Sigmoid colon (tissue), 7 donors: ENCODE measurements around the gene ECT2L. TPM values are rescaled to one million over a fixed set of nuclear protein-coding genes. Genes with fewer than 3 reads are reported as not detected.
A peak's percentile ranks its signal among the peaks of the same experiment; 100 is the strongest.

Source experiments
- DNase-seq: peaks from one replicate; pipeline ENCODE4 v3.0.0-alpha.2; 2019
- H3K27ac ChIP-seq, 4 donors: fragments of 200-600 bp; sonication (generic); one replicate each; pipeline ENCODE4 v1.5.1; 2016 to 2019; ENCODE audit warnings: mild to moderate bottlenecking in 1 of 4
- H3K27me3 ChIP-seq, 3 donors: fragments of 200-600 bp; sonication (generic); one replicate each; pipeline ENCODE4 v1.5.1; 2019; ENCODE audit warnings: mild to moderate bottlenecking in 1 of 3
- H3K36me3 ChIP-seq, 4 donors: fragments of 200-600 bp; sonication (generic); one replicate each; pipeline ENCODE4 v1.5.1; 2016 to 2019
- H3K4me1 ChIP-seq, 4 donors: fragments of 200-600 bp; sonication (generic); one replicate each; pipeline ENCODE4 v1.5.1; 2017 to 2019
- H3K4me3 ChIP-seq, 4 donors: fragments of 200-600 bp; sonication (generic); one replicate each; pipeline ENCODE4 v1.5.1; 2017 to 2019; ENCODE audit warnings: mild to moderate bottlenecking in 2 of 4, moderate library complexity in 1 of 4
- H3K9me3 ChIP-seq, 4 donors: fragments of 200-600 bp in 3 of 4; sonication (generic) in 3 of 4; one replicate each; pipeline versions ENCODE4 v1.5.1 to v1.6.1; 2013 to 2019
- EP300 ChIP-seq, 4 donors: sonication (generic); formaldehyde crosslinking; IDR thresholded peaks; one replicate each; pipeline ENCODE4 v1.6.1; 2017; ENCODE audit warnings: antibody characterized with exemption in 4 of 4
- POLR2A ChIP-seq, 2 donors: fragments of 450-650 bp; IDR thresholded peaks; one replicate each; pipeline ENCODE4 v1.6.1; 2016; ENCODE audit warnings: antibody characterized with exemption in 2 of 2, mild to moderate bottlenecking in 2 of 2, moderate library complexity in 2 of 2
- POLR2AphosphoS5 ChIP-seq, 4 donors: sonication (generic); formaldehyde crosslinking; IDR thresholded peaks; one replicate each; pipeline ENCODE4 v1.6.1; 2017; ENCODE audit warnings: antibody characterized with exemption in 4 of 4
- WGBS, 2 donors: extraction: QIAGEN DNeasy Blood & Tissue Kit; methylation state at CpG; one replicate each; pipeline ENCODE4 v1.1.7; 2013; 5-methylcytosine and 5-hydroxymethylcytosine counted together
- intact Hi-C: fragments of 100-400 bp; cut with DNase I; formaldehyde crosslinking; loops from one replicate; pipeline ENCODE4 v1.15.1; 2023
- polyA plus RNA-seq, 3 donors: library from polyadenylated mRNA; stranded (reverse); fragments of 200-250 nt; gene quantifications; one replicate each; pipeline ENCODE4 v1.2.3, GENCODE V29; 2013
- total RNA-seq, 4 donors: library from RNA; depleted of rRNA; stranded (reverse); fragments of >200 nt; gene quantifications; one replicate each; pipeline ENCODE4 v1.1.0, GENCODE V29; 2016
- TF ChIP-seq, protein P1 (sequence below), 4 experiments: fragments of 450-650 bp in 3 of 4; fragments of 200-600 bp in 1 of 4; IDR thresholded peaks; one replicate each; pipeline ENCODE4 v1.5.1; 2016 to 2019; ENCODE audit warnings: antibody characterized with exemption in 4 of 4, mild to moderate bottlenecking in 3 of 4, moderate library complexity in 2 of 4
- donor health status: healthy with polysubstance abuse.
- donor health status: Bipolar disorder and iron deficiency.
- donor health status: healthy.

Gene ECT2L
- total and polyA plus RNA-seq, 7 donors: 0.04 TPM; not detected in 6

DNA sequence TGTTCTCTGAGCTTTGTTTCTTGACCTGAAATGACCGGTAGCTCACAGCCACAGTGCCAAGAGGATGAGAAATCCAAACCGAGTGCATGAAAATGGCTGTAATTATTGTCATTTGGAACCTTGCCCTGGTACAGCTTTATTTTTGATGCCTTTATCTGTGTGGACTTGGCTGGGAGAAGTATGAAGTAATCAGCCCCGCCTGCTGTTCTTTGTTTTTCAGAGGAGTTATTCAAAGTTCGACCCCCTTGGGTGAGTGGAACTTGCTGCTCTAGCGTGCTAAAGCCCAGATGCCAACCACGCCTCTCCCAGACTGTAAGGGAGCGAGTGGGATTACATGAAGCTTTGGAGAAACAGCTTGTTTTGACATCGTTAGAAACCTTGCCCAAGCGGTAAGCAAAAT, 48.3 kb downstream of the ECT2L start:
- Histone ChIP-seq H3K36me3 (no peaks in the 10 kb centered on the region), H3K4me1 (peaks cover 0 to 9% (median 3%) of the 10 kb centered on the region in 4 donors), H3K27ac (peak overlapping the region in 2 of 4 donors; percentile 10 to 15), H3K9me3 (no peaks in the 10 kb centered on the region), H3K27me3 (no peaks in the 10 kb centered on the region), H3K4me3 (no peak overlapping the region)
- no peak for TF ChIP-seq POLR2A (IDR thresholded peaks at IDR 0.05)
- TF ChIP-seq EP300 (IDR thresholded peaks at IDR 0.05): no peak
- TF ChIP-seq POLR2AphosphoS5 (IDR thresholded peaks at IDR 0.05): no peak
- TF ChIP-seq, protein P1, sequence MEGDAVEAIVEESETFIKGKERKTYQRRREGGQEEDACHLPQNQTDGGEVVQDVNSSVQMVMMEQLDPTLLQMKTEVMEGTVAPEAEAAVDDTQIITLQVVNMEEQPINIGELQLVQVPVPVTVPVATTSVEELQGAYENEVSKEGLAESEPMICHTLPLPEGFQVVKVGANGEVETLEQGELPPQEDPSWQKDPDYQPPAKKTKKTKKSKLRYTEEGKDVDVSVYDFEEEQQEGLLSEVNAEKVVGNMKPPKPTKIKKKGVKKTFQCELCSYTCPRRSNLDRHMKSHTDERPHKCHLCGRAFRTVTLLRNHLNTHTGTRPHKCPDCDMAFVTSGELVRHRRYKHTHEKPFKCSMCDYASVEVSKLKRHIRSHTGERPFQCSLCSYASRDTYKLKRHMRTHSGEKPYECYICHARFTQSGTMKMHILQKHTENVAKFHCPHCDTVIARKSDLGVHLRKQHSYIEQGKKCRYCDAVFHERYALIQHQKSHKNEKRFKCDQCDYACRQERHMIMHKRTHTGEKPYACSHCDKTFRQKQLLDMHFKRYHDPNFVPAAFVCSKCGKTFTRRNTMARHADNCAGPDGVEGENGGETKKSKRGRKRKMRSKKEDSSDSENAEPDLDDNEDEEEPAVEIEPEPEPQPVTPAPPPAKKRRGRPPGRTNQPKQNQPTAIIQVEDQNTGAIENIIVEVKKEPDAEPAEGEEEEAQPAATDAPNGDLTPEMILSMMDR (IDR thresholded peaks at IDR 0.05): no peak
- intact Hi-C loops: no loop called here
- WGBS, 2 donors: 34 to 66% methylated on average over 9 of the region's 9 CpGs
- DNase-seq: no peak

DNA sequence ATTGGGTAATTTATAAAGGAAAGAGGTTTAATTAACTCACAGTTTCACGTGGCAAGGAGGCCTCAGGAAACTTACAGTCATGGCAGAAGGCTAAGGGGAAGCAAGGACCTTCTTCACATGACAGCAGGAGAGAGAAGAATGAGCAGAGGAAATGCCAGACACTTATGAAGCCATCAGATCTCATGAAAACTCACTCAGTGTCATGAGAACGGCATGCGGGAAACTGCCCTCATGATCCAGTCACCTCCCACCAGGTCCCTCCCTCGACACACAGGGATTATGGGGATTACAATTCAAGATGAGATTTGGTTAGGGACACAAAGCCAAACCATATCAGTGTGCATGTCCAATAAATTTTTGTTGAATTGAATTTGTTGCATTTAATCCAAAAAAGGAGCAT, 52.0 kb downstream of the ECT2L start:
- no peak for TF ChIP-seq POLR2A (IDR thresholded peaks at IDR 0.05)
- no peak for TF ChIP-seq EP300 (IDR thresholded peaks at IDR 0.05)
- TF ChIP-seq, protein P1 (IDR thresholded peaks at IDR 0.05): no peak
- no peak for TF ChIP-seq POLR2AphosphoS5 (IDR thresholded peaks at IDR 0.05)
- no peak overlapping the region for H3K27ac ChIP-seq
- intact Hi-C loops: no loop called here
- peaks cover 0 to 9% (median 3%) of the 10 kb centered on the region in 4 donors for H3K4me1 ChIP-seq
- H3K36me3 ChIP-seq: no peaks in the 10 kb centered on the region
- no peaks in the 10 kb centered on the region for H3K27me3 ChIP-seq
- no peak overlapping the region for H3K4me3 ChIP-seq
- H3K9me3 ChIP-seq: no peaks in the 10 kb centered on the region
- no peak for DNase-seq
- 85 to 87% methylated on average over 4 of the region's 4 CpGs for WGBS, 2 donors

DNA sequence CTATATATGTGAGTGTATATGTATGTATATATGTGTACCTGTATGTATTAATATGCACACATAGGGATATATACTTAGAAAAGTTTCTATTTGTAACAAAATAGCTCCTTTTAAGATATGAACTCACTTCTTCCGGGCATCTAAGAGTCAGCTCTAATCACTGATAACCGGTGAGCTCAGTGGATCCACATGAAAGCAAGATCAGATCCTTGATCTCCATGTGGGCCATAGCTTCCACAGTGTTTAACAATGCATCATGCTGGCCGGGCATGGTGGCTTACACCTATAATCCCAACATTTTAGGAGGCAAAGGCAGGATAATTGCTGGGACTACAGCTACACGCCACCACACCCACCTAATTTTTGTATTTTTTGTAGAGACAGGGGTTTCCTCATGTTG, 52.6 kb downstream of the ECT2L start:
- intact Hi-C loops: no loop called here
- DNase-seq: no peak
- 91 to 94% methylated on average over 4 of the region's 4 CpGs for WGBS, 2 donors

DNA sequence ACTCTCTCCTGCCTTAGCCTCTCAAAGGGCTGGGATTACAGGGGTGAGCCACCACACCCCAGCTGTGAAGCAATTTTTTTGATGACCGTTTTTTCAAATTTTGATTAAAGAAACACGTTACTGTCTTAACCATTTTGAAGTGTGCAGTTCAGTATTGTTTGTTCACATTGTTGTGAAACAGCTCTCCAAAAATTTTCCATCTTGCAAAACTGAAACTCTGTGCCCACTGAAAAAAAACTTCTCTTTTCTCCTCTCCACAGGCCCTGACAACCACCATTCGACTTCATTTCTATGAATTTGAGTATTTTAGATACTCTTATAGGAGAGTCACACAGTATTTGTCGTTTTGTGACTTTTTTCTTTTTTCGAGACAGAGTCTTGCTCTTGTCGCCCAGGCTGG, 53.9 kb downstream of the ECT2L start:
- no peaks in the 10 kb centered on the region for H3K36me3 ChIP-seq
- no peak for DNase-seq
- H3K27ac ChIP-seq: no peak overlapping the region
- no peak for TF ChIP-seq POLR2A (IDR thresholded peaks at IDR 0.05)
- TF ChIP-seq EP300 (IDR thresholded peaks at IDR 0.05): no peak
- TF ChIP-seq POLR2AphosphoS5 (IDR thresholded peaks at IDR 0.05): no peak
- TF ChIP-seq, protein P1 (IDR thresholded peaks at IDR 0.05): no peak
- 91 to 92% methylated on average over 6 of the region's 6 CpGs for WGBS, 2 donors
- H3K9me3 ChIP-seq: no peaks in the 10 kb centered on the region
- no peaks in the 10 kb centered on the region for H3K4me1 ChIP-seq
- H3K27me3 ChIP-seq: no peaks in the 10 kb centered on the region
- intact Hi-C loops: no loop called here
- H3K4me3 ChIP-seq: no peak overlapping the region

More for the DNA sequence above, 52.6 kb downstream of the ECT2L start:
- peaks cover 0 to 9% (median 3%) of the 10 kb centered on the region in 4 donors for H3K4me1 ChIP-seq
- H3K27me3 ChIP-seq: no peaks in the 10 kb centered on the region
- H3K27ac ChIP-seq: no peak overlapping the region
- TF ChIP-seq EP300 (IDR thresholded peaks at IDR 0.05) (no peak), POLR2A (IDR thresholded peaks at IDR 0.05) (no peak), POLR2AphosphoS5 (IDR thresholded peaks at IDR 0.05) (no peak)
- TF ChIP-seq, protein P1 (IDR thresholded peaks at IDR 0.05): no peak
- H3K36me3 ChIP-seq: no peaks in the 10 kb centered on the region
- H3K4me3 ChIP-seq: no peak overlapping the region
- H3K9me3 ChIP-seq: no peaks in the 10 kb centered on the region

DNA sequence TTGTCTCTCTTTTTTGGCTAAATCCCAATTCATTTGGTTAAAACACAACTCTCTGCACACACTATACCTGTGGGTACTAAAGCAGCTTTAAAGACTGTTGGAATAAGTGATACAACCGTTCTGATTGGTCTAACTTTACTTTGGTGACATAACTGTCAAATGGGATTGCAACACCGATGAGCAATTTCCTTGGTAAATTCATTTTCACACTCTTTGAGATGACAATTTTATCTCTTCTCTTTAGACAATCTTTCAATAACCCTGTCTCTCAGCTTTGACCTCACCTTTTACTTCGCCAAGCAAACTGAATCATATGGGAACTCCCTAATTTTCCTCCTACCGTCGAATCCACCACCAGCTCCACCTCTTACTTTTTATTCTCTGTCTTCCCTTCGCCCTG, 60.8 kb downstream of the ECT2L start:
- Histone ChIP-seq H3K4me3 (no peak overlapping the region), H3K36me3 (no peaks in the 10 kb centered on the region), H3K27ac (no peak overlapping the region), H3K4me1 (no peaks in the 10 kb centered on the region), H3K9me3 (no peaks in the 10 kb centered on the region), H3K27me3 (no peaks in the 10 kb centered on the region)
- intact Hi-C loops: no loop called here
- no peak for DNase-seq
- no peak for TF ChIP-seq EP300 (IDR thresholded peaks at IDR 0.05)
- TF ChIP-seq, protein P1 (IDR thresholded peaks at IDR 0.05): no peak
- no peak for TF ChIP-seq POLR2AphosphoS5 (IDR thresholded peaks at IDR 0.05)
- no peak for TF ChIP-seq POLR2A (IDR thresholded peaks at IDR 0.05)
- 85 to 89% methylated on average over 6 of the region's 6 CpGs for WGBS, 2 donors
